ENCODE results near the gene SHISA5. TPM values are rescaled to one million over a fixed set of nuclear protein-coding genes. Genes with fewer than 3 reads are reported as not detected.
"Not testable (repeated sequence)": the region's sequence is repeated elsewhere in the genome, so short reads cannot be mapped to it uniquely, and the experiment has no call there.

SHISA5 gene
- polyA plus RNA-seq, 4 donors = 68.2 to 220 (median 106) TPM

GRCh38 chr3:48482822-48483221, 21.2 kb downstream of the SHISA5 start:
- peaks cover 0 to 18% (median 0%) of the 10 kb centered on the region in 3 donors for H3K36me3 ChIP-seq (ENCODE audit: control insufficient read depth in 3 of 3, insufficient read depth in 2 of 3, low read depth in 1 of 3, low read length in 3 of 3)
- DNase-seq; H3K4me3 ChIP-seq (ENCODE audit: low read depth in 1 of 3, low read length in 3 of 3); H3K27me3 ChIP-seq (ENCODE audit: control insufficient read depth in 3 of 3, insufficient read depth in 3 of 3, low read length in 3 of 3); H3K27ac ChIP-seq (ENCODE audit: low read depth in 1 of 3, low read length in 2 of 3); H3K9me3 ChIP-seq (ENCODE audit: control insufficient read depth in 2 of 2, insufficient read depth in 1 of 2, low read depth in 1 of 2, low read length in 1 of 2); H3K4me1 ChIP-seq (ENCODE audit: control insufficient read depth in 3 of 3, insufficient read depth in 2 of 3, low read depth in 1 of 3, low read length in 2 of 3); FAIRE-seq: not testable (repeated sequence)
- 90 to 92% (median 91%) methylated on average over 6 of the region's 6 CpGs for WGBS, 3 donors

DNA sequence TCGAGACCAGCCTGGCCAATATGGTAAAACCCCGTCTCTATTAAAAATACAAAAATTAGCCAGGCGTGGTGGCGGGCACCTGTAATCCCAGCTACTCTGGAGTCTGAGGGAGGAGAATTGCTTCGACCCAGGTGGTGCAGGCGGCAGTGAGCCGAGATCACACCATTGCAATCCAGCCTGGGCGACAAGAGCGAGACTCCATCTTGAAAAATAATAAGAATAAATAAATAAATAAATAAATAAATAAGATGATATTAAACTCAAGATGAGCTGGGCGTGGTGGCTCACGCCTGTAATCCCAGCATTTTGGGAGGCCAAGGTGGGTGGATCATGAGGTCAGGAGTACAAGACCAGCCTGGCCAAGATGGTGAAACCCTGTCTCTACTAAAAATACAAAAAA, 23.1 kb downstream of the SHISA5 start:
- H3K27me3 ChIP-seq (ENCODE audit: control insufficient read depth in 3 of 3, insufficient read depth in 3 of 3, low read length in 3 of 3); H3K27ac ChIP-seq (ENCODE audit: low read depth in 1 of 3, low read length in 2 of 3); H3K4me1 ChIP-seq (ENCODE audit: control insufficient read depth in 3 of 3, insufficient read depth in 2 of 3, low read depth in 1 of 3, low read length in 2 of 3); H3K4me3 ChIP-seq (ENCODE audit: low read depth in 1 of 3, low read length in 3 of 3); FAIRE-seq; H3K9me3 ChIP-seq (ENCODE audit: control insufficient read depth in 2 of 2, insufficient read depth in 1 of 2, low read depth in 1 of 2, low read length in 1 of 2); DNase-seq: not testable (repeated sequence)
- WGBS, 3 donors = 95 to 97% (median 96%) methylated on average over 11 of the region's 11 CpGs
- peaks cover 0 to 28% (median 0%) of the 10 kb centered on the region in 3 donors for H3K36me3 ChIP-seq (ENCODE audit: control insufficient read depth in 3 of 3, insufficient read depth in 2 of 3, low read depth in 1 of 3, low read length in 3 of 3)

DNA sequence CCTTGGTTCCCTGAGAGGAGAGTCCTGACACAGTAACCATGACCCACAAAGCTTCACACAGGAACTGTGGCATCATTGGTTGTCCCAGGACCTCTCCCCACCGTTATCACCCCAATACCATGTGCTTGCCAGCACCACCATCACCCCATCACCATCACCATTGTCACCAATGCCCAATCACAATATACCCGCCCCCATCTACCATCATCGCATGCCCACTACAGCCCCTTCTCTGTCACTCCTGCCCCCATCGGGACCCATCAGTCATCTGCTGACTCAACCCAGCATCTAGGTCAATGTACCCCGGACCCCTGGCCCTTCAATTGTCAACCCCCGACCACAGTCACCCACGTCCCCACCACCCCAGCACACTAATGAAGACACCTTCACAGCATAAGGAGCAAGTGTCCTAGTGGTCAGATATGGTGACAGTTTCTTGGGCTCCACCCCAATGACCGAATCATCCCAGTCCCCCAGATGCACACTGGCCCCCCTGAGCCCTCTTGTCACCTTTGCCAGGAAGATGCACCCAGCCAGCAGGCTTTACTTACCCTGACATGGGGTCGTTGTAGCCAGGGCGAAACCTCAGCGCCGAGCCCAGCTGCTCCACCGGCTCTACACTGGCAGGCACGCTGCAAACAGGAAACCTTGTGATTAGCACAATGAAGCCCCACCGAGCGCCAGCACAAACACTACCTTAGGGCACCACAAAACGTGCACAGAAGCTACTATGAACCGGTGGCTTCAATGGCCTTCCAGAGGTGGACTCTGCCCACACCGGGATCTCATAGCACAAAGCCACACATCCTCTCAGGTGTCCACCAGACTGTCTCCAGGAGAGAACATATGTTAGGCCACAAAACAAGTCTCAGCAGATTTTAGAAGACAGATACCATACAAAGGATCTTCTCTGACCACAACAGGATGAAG, 25.1 kb downstream of the SHISA5 start:
- Histone ChIP-seq H3K4me3 (ENCODE audit: low read depth in 1 of 3, low read length in 3 of 3) (no peak overlapping the region), H3K4me1 (ENCODE audit: control insufficient read depth in 3 of 3, insufficient read depth in 2 of 3, low read depth in 1 of 3, low read length in 2 of 3) (peaks cover 0 to 14% (median 0%) of the 10 kb centered on the region in 3 donors), H3K27ac (ENCODE audit: low read depth in 1 of 3, low read length in 2 of 3) (peak overlapping the region in 2 of 3 donors; percentile 34 to 42), H3K9me3 (ENCODE audit: control insufficient read depth in 2 of 2, insufficient read depth in 1 of 2, low read depth in 1 of 2, low read length in 1 of 2) (no peaks in the 10 kb centered on the region), H3K36me3 (ENCODE audit: control insufficient read depth in 3 of 3, insufficient read depth in 2 of 3, low read depth in 1 of 3, low read length in 3 of 3) (peaks cover 0 to 33% (median 0%) of the 10 kb centered on the region in 3 donors), H3K27me3 (ENCODE audit: control insufficient read depth in 3 of 3, insufficient read depth in 3 of 3, low read length in 3 of 3) (no peaks in the 10 kb centered on the region)
- FAIRE-seq (no peak), DNase-seq (peak in 1 of 2 donors; percentile 36)
- 65 to 77% (median 67%) methylated on average over 19 of the region's 19 CpGs for WGBS, 3 donors

DNA sequence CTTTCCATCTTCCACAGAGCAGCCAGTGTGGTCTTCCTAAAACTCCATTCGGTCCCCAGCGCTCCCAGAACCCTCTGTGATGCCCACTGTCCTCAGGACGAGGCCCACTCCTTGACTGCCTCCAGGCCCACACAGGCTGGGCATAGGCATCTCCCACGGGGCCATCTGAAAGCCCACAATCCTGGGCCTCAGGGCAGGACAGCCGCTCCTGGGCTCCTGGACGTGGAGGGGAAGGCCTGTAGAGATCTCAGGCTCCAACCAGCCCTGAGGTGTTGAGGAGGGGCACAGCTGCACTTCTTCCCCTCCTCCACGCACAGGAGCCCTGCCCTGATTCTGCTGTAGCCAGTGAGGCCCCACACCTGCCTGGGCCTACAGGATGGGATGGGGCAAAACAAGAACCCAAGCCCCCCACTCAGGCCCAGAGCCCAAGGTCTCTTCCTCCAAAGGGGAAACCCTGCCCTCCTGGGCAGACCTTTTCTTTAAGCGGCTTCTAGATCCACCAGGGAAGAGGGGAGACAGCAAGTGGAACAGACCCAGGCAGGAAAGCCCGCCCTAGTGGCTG, 25.9 kb downstream of the SHISA5 start:
- Histone ChIP-seq H3K36me3 (ENCODE audit: control insufficient read depth in 3 of 3, insufficient read depth in 2 of 3, low read depth in 1 of 3, low read length in 3 of 3) (peaks cover 0 to 33% (median 0%) of the 10 kb centered on the region in 3 donors), H3K4me1 (ENCODE audit: control insufficient read depth in 3 of 3, insufficient read depth in 2 of 3, low read depth in 1 of 3, low read length in 2 of 3) (peaks cover 0 to 22% (median 4%) of the 10 kb centered on the region in 3 donors), H3K9me3 (ENCODE audit: control insufficient read depth in 2 of 2, insufficient read depth in 1 of 2, low read depth in 1 of 2, low read length in 1 of 2) (no peaks in the 10 kb centered on the region), H3K4me3 (ENCODE audit: low read depth in 1 of 3, low read length in 3 of 3) (no peak overlapping the region), H3K27me3 (ENCODE audit: control insufficient read depth in 3 of 3, insufficient read depth in 3 of 3, low read length in 3 of 3) (no peaks in the 10 kb centered on the region), H3K27ac (ENCODE audit: low read depth in 1 of 3, low read length in 2 of 3) (peak overlapping the region in 2 of 3 donors; percentile 29 to 44)
- WGBS, 3 donors = 87 to 90% (median 89%) methylated on average over 9 of the region's 9 CpGs
- DNase-seq (no peak), FAIRE-seq (no peak)

GRCh38 chr3:48476426-48477053, 27.4 kb downstream of the SHISA5 start:
- Histone ChIP-seq H3K9me3 (ENCODE audit: control insufficient read depth in 2 of 2, insufficient read depth in 1 of 2, low read depth in 1 of 2, low read length in 1 of 2) (no peaks in the 10 kb centered on the region), H3K36me3 (ENCODE audit: control insufficient read depth in 3 of 3, insufficient read depth in 2 of 3, low read depth in 1 of 3, low read length in 3 of 3) (peaks cover 0 to 33% (median 0%) of the 10 kb centered on the region in 3 donors), H3K27ac (ENCODE audit: low read depth in 1 of 3, low read length in 2 of 3) (no peak overlapping the region), H3K4me1 (ENCODE audit: control insufficient read depth in 3 of 3, insufficient read depth in 2 of 3, low read depth in 1 of 3, low read length in 2 of 3) (peaks cover 0 to 28% (median 6%) of the 10 kb centered on the region in 3 donors), H3K27me3 (ENCODE audit: control insufficient read depth in 3 of 3, insufficient read depth in 3 of 3, low read length in 3 of 3) (no peaks in the 10 kb centered on the region), H3K4me3 (ENCODE audit: low read depth in 1 of 3, low read length in 3 of 3) (no peak overlapping the region)
- 89 to 91% (median 89%) methylated on average over 9 of the region's 9 CpGs for WGBS, 3 donors
- FAIRE-seq (no peak), DNase-seq (no peak)

- Histone ChIP-seq H3K27ac (ENCODE audit: low read depth in 1 of 3, low read length in 2 of 3) (no peak overlapping the region), H3K9me3 (ENCODE audit: control insufficient read depth in 2 of 2, insufficient read depth in 1 of 2, low read depth in 1 of 2, low read length in 1 of 2) (no peaks in the 10 kb centered on the region), H3K36me3 (ENCODE audit: control insufficient read depth in 3 of 3, insufficient read depth in 2 of 3, low read depth in 1 of 3, low read length in 3 of 3) (peaks cover 0 to 36% (median 0%) of the 10 kb centered on the region in 3 donors), H3K27me3 (ENCODE audit: control insufficient read depth in 3 of 3, insufficient read depth in 3 of 3, low read length in 3 of 3) (no peaks in the 10 kb centered on the region), H3K4me1 (ENCODE audit: control insufficient read depth in 3 of 3, insufficient read depth in 2 of 3, low read depth in 1 of 3, low read length in 2 of 3) (peaks cover 3 to 39% (median 6%) of the 10 kb centered on the region in 3 donors), H3K4me3 (ENCODE audit: low read depth in 1 of 3, low read length in 3 of 3) (no peak overlapping the region)
- 89 to 96% (median 93%) methylated on average over 11 of the region's 11 CpGs for WGBS, 3 donors
- FAIRE-seq (no peak), DNase-seq (no peak)
Measured at GRCh38 chr3:48475188-48475587, 28.8 kb downstream of the SHISA5 start.

- Histone ChIP-seq H3K4me3 (ENCODE audit: low read depth in 1 of 3, low read length in 3 of 3) (no peak overlapping the region), H3K4me1 (ENCODE audit: control insufficient read depth in 3 of 3, insufficient read depth in 2 of 3, low read depth in 1 of 3, low read length in 2 of 3) (peaks cover 5 to 45% (median 6%) of the 10 kb centered on the region in 3 donors), H3K9me3 (ENCODE audit: control insufficient read depth in 2 of 2, insufficient read depth in 1 of 2, low read depth in 1 of 2, low read length in 1 of 2) (no peaks in the 10 kb centered on the region), H3K27me3 (ENCODE audit: control insufficient read depth in 3 of 3, insufficient read depth in 3 of 3, low read length in 3 of 3) (no peaks in the 10 kb centered on the region), H3K36me3 (ENCODE audit: control insufficient read depth in 3 of 3, insufficient read depth in 2 of 3, low read depth in 1 of 3, low read length in 3 of 3) (peaks cover 0 to 42% (median 0%) of the 10 kb centered on the region in 3 donors), H3K27ac (ENCODE audit: low read depth in 1 of 3, low read length in 2 of 3) (peak overlapping the region in 1 of 3 donors; percentile 55)
- 78 to 90% (median 81%) methylated on average over 4 of the region's 4 CpGs for WGBS, 3 donors
- FAIRE-seq (no peak), DNase-seq (peak in 1 of 2 donors; percentile 55)
Measured at GRCh38 chr3:48474619-48475018, 29.4 kb downstream of the SHISA5 start.

DNA sequence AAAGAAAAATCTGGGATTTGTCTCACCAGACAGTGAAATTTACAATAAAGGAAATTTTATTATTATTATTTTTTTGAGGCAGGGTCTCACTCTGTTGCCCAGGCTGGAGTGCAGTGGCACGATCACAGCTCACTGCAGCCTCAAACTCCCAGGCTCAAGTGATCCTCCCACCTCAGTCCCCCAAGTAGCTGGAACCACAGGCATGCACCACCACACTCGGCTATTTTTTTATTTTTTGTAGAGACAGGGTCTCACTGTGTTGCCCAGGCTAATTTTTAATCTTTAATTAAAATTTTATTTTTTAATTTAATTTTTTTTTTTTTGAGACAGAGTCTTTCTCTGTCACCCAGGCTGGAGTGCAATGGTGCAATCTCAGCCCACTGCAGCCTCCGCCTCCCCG, 29.9 kb downstream of the SHISA5 start:
- WGBS, 3 donors = 93 to 97% (median 96%) methylated on average over 4 of the region's 4 CpGs
- not testable (repeated sequence) for H3K27me3 ChIP-seq (ENCODE audit: control insufficient read depth in 3 of 3, insufficient read depth in 3 of 3, low read length in 3 of 3); DNase-seq; FAIRE-seq; H3K9me3 ChIP-seq (ENCODE audit: control insufficient read depth in 2 of 2, insufficient read depth in 1 of 2, low read depth in 1 of 2, low read length in 1 of 2); H3K4me3 ChIP-seq (ENCODE audit: low read depth in 1 of 3, low read length in 3 of 3)
- H3K36me3 ChIP-seq (ENCODE audit: control insufficient read depth in 3 of 3, insufficient read depth in 2 of 3, low read depth in 1 of 3, low read length in 3 of 3) = peaks cover 0 to 45% (median 0%) of the 10 kb centered on the region in 3 donors
- peak overlapping the region in 2 of 3 donors; percentile 94 to 100 for H3K27ac ChIP-seq (ENCODE audit: low read depth in 1 of 3, low read length in 2 of 3)
- peaks cover 7 to 47% (median 10%) of the 10 kb centered on the region in 3 donors for H3K4me1 ChIP-seq (ENCODE audit: control insufficient read depth in 3 of 3, insufficient read depth in 2 of 3, low read depth in 1 of 3, low read length in 2 of 3)

Measured in small intestine (tissue), 7 donors.